ENCODE results near the gene UBTD2. TPM values are rescaled to one million over a fixed set of nuclear protein-coding genes. Genes with fewer than 3 reads are reported as not detected.

UBTD2 gene
- total and polyA plus RNA-seq, 2 donors from 2014 or later = 12.9 to 17.8 TPM

DNA sequence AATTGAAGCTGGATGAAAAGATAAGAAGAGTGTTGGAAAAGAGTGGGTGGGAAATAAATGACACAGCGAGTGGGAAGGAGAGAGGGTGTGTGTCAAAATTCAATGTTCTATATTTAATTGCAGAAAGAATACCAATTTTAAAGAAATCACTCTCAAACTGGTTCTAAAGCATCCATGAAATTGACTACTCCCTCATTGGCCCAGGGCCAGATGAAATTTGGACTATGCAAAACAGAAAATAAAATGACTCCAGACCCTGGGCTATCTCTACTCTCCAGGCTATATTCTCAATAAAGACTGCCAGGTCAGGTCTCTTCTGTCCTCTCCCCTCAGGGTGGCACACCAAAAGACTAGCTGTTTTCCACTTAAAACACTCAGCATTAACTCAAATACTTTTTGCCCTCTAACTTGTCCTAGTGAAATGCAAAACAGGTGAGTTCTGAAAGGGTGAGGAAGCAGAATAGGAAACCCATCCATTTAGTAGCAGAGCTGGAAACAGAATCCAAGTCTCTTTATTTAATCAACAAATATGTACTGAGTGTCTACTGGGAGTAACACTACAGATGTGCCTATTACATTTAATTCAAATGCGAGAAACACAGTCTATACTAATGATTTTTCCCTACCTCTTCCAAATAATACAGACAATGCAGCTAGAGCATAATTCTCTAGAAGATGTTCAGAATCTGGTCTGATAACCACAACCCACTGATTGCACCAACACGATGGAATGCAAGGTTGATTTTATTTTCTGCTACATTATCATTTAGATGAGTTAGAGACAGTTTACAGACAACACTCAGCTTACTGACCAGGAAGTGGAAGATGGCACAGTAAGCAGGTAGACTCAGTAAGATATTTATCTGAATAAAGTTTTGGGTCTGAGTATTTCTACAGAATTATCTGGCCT, 47.5 kb downstream of the UBTD2 start:
- Histone ChIP-seq H3K4me3 (ENCODE audit: low read length in 3 of 3) (no peak overlapping the region), H3K27me3 (ENCODE audit: control insufficient read depth, insufficient read depth, low read length) (no peaks in the 10 kb centered on the region), H3K27ac (ENCODE audit: low read depth in 2 of 2, low read length in 2 of 2) (no peak overlapping the region), H3K9ac (ENCODE audit: low read length in 3 of 3) (no peak overlapping the region), H3K36me3 (ENCODE audit: control insufficient read depth in 2 of 3, insufficient read depth in 3 of 3, low read length in 3 of 3) (peaks cover 0 to 8% (median 0%) of the 10 kb centered on the region in 3 donors), H3K4me1 (ENCODE audit: control insufficient read depth in 2 of 3, insufficient read depth in 2 of 3, low read depth in 1 of 3, low read length in 3 of 3) (peaks cover 0 to 9% (median 0%) of the 10 kb centered on the region in 3 donors), H3K9me3 (ENCODE audit: control insufficient read depth in 2 of 3, insufficient read depth in 1 of 3, low read length in 3 of 3) (no peaks in the 10 kb centered on the region)
- DNase-seq (no peak), FAIRE-seq (no peak)
- intact Hi-C loops (cut with DNase I) = no loop called here
- TF ChIP-seq, protein P1, sequence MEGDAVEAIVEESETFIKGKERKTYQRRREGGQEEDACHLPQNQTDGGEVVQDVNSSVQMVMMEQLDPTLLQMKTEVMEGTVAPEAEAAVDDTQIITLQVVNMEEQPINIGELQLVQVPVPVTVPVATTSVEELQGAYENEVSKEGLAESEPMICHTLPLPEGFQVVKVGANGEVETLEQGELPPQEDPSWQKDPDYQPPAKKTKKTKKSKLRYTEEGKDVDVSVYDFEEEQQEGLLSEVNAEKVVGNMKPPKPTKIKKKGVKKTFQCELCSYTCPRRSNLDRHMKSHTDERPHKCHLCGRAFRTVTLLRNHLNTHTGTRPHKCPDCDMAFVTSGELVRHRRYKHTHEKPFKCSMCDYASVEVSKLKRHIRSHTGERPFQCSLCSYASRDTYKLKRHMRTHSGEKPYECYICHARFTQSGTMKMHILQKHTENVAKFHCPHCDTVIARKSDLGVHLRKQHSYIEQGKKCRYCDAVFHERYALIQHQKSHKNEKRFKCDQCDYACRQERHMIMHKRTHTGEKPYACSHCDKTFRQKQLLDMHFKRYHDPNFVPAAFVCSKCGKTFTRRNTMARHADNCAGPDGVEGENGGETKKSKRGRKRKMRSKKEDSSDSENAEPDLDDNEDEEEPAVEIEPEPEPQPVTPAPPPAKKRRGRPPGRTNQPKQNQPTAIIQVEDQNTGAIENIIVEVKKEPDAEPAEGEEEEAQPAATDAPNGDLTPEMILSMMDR (IDR thresholded peaks at IDR 0.05; ENCODE audit: borderline replicate concordance, extremely low read depth, insufficient read depth) = no peak

DNA sequence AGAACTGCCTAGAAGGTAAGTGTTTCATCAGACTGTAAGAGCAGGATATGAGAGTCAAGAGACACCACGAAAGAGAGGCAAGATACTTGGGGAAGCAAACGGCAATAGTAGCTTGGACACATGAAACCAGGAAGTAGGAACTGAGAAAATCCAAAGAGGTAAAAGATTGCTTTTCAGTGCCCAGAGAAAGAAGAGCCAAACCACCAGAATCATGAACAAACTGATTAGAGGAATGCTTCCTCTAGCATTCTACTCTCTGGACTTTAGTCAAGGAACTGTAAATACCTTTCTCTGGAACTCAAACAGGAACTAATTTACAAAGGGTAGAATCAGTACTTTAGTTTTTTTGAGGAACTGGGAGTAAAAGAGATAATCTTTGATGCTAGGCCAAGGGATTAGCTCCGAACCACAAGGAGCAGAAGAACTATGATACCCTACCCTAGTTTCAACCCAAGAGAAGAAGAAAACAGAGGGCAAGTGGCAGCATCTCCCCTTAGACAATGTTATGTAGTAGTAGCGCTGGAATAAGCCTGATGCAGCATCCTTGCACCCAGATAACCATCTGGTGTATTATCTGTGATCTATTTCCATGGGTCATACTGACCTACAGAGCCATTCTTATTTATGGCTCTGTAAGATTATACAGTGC, 48.3 kb downstream of the UBTD2 start:
- H3K4me1 ChIP-seq (ENCODE audit: control insufficient read depth in 2 of 3, insufficient read depth in 2 of 3, low read depth in 1 of 3, low read length in 3 of 3) = peaks cover 0 to 9% (median 0%) of the 10 kb centered on the region in 3 donors
- no peak overlapping the region for H3K4me3 ChIP-seq (ENCODE audit: low read length in 3 of 3)
- no peaks in the 10 kb centered on the region for H3K27me3 ChIP-seq (ENCODE audit: control insufficient read depth, insufficient read depth, low read length)
- peak overlapping the region in 1 of 2 donors; percentile 10 for H3K27ac ChIP-seq (ENCODE audit: low read depth in 2 of 2, low read length in 2 of 2)
- intact Hi-C loops (cut with DNase I) = no loop called here
- no peak for FAIRE-seq
- no peak overlapping the region for H3K9ac ChIP-seq (ENCODE audit: low read length in 3 of 3)
- H3K9me3 ChIP-seq (ENCODE audit: control insufficient read depth in 2 of 3, insufficient read depth in 1 of 3, low read length in 3 of 3) = no peaks in the 10 kb centered on the region
- DNase-seq = peak in 1 of 5 donors; percentile 15
- peaks cover 0 to 8% (median 3%) of the 10 kb centered on the region in 3 donors for H3K36me3 ChIP-seq (ENCODE audit: control insufficient read depth in 2 of 3, insufficient read depth in 3 of 3, low read length in 3 of 3)
- TF ChIP-seq, protein P1 (IDR thresholded peaks at IDR 0.05; ENCODE audit: borderline replicate concordance, extremely low read depth, insufficient read depth) = no peak

DNA sequence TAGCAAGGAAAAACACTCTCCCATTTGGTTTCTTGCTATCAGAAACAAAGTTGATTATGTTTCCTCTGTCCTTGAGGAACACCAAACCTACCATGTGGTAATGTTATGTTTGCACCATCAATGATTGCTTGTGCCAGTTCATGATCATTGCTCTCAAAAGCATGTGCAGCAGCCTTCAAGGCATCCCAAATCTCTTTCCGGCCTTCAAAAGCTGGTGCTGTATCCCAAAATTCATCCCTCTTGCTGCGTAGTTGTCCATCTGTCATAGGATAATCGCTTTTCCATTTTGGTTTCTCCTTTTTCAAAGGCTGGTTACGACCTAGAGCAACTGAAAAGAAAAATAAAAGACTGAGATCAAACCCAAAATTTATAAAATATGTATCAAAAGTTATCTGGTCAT, 49.5 kb downstream of the UBTD2 start:
- intact Hi-C loops (cut with DNase I) = no loop called here
- Histone ChIP-seq H3K9me3 (ENCODE audit: control insufficient read depth in 2 of 3, insufficient read depth in 1 of 3, low read length in 3 of 3) (no peaks in the 10 kb centered on the region), H3K9ac (ENCODE audit: low read length in 3 of 3) (no peak overlapping the region), H3K27me3 (ENCODE audit: control insufficient read depth, insufficient read depth, low read length) (no peaks in the 10 kb centered on the region), H3K4me1 (ENCODE audit: control insufficient read depth in 2 of 3, insufficient read depth in 2 of 3, low read depth in 1 of 3, low read length in 3 of 3) (peaks cover 0 to 9% (median 0%) of the 10 kb centered on the region in 3 donors), H3K27ac (ENCODE audit: low read depth in 2 of 2, low read length in 2 of 2) (no peak overlapping the region), H3K36me3 (ENCODE audit: control insufficient read depth in 2 of 3, insufficient read depth in 3 of 3, low read length in 3 of 3) (peaks cover 3 to 8% (median 4%) of the 10 kb centered on the region in 3 donors), H3K4me3 (ENCODE audit: low read length in 3 of 3) (no peak overlapping the region)
- TF ChIP-seq, protein P1 (IDR thresholded peaks at IDR 0.05; ENCODE audit: borderline replicate concordance, extremely low read depth, insufficient read depth) = no peak
- no peak for FAIRE-seq
- no peak for DNase-seq

All from kidney (tissue), 14 donors.